NCI-H2196 (cell line): ENCODE data around the gene MACROD1.

Experiments
- DNase-seq: peaks from one replicate; lab custom pipeline; 2025; ENCODE audit not compliant: unreplicated experiment; lab: John Stamatoyannopoulos, UW

The MACROD1 gene, protein sequence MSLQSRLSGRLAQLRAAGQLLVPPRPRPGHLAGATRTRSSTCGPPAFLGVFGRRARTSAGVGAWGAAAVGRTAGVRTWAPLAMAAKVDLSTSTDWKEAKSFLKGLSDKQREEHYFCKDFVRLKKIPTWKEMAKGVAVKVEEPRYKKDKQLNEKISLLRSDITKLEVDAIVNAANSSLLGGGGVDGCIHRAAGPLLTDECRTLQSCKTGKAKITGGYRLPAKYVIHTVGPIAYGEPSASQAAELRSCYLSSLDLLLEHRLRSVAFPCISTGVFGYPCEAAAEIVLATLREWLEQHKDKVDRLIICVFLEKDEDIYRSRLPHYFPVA

DNA sequence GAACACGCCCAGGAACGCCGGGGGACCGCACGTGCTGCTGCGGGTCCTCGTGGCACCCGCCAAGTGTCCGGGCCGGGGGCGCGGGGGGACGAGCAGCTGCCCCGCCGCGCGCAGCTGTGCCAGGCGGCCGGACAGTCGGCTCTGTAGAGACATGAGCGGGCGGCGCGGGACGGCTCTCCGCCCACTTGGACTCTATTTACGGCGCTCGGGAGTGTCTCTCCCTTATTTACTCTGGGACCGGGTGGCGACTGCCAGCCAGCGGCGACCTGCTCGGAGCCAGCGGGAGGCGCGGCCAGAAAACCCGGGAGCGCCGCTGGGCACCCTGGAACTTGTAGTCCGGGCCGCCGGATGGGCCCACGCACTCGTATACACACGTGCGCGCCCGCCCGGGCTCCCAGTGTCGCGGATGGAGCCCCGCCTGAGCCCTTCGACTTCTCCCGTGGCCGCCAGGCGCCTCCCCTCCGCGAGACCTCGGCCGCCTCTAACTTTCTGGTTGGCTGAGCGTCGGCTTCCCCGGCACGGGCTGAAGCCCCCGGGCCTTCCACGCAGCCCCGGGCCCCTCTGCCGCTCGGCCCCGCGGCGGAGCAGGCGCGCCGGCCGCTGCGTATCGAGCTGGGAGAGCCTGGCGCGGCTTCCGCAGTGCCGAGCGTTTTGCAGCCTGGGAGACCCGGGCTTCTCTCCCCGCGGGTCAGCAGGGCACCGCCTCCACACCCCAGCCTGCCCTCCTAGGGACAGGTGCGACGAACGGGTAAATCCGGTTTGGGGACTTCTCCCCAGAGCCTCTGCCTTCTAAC is at the start of gene MACROD1:
MACROD1 (minus strand) TSS at position 272 of the 794 bp plus-strand sequence; CDS start at position 153, 119 bp downstream.
- DNase-seq, result peak; percentile 64

DNA sequence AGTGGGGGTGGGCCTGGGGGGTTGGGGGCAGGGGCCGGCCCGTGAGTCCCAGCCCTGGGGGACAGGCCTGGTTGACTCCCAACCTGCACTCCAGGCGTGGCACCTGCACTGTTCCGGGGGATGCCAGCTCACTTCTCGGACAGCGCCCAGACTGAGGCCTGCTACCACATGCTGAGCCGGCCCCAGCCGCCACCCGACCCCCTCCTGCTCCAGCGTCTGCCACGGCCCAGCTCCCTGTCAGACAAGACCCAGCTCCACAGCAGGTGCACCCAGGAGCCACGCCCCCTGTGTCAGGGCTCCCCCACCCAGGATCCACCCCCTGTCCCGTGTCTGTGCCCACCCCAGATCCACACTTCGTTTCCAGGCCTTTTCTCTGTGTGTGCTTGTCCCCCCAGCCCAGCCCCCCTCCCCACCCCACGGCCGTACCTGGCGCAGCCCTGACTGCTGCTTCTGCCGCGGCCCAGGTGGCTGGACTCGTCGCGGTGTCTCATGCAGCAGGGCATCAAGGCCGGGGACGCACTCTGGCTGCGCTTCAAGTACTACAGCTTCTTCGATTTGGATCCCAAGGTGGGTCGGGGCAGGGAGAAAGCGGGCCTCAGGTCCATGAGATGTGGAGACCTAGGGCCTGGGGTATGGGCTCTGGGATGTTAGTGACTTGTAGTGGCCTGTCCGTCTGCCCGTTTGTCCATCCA is 45.4 kb upstream of the MACROD1 start:
- DNase-seq, result no peak

DNA sequence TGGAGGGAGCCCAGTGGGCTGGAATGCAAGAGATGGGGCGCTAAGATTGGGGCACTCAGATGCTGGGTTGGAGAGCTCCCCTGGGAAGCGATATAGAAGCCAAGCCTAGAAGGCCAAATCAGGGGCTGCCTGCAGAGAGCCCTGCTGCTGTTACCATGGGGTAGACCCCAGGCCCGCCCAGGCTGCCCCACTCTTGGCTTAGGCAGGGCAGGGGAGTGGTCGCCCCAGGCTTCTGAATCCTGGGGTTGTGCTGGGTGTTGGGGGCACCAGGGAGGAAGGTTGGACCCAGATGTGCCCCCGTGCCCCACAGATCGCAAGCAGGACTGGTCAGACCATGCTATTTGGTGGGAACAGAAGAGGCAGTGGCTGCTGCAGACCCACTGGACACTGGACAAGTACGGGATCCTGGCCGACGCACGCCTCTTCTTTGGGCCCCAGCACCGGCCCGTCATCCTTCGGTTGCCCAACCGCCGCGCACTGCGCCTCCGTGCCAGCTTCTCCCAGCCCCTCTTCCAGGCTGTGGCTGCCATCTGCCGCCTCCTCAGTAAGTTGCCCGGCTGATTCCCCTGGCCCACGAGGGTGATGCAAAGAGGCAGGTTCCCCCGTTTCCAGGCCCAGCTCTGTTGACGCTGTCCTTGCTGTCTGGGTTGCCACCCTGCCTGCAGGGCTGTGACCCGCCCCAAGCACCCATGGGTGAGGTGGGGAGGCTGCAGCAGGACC is 44.5 kb upstream of the MACROD1 start:
- DNase-seq, result no peak

DNA sequence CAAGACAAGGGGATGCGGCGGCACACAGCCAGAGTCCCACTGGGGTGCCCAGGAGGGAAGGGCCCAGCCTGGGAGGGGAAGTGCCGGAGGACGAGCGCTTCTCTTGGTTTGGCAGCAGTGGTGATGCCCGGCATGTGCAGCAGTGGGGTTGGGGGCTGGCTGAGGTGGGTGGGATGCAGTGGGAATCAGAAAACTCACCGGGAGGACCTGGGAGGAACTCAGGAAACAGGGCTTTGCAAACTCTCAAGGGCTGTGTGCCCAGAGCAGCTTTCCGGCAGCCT is 43.6 kb upstream of the MACROD1 start:
- no peak for DNase-seq

DNA sequence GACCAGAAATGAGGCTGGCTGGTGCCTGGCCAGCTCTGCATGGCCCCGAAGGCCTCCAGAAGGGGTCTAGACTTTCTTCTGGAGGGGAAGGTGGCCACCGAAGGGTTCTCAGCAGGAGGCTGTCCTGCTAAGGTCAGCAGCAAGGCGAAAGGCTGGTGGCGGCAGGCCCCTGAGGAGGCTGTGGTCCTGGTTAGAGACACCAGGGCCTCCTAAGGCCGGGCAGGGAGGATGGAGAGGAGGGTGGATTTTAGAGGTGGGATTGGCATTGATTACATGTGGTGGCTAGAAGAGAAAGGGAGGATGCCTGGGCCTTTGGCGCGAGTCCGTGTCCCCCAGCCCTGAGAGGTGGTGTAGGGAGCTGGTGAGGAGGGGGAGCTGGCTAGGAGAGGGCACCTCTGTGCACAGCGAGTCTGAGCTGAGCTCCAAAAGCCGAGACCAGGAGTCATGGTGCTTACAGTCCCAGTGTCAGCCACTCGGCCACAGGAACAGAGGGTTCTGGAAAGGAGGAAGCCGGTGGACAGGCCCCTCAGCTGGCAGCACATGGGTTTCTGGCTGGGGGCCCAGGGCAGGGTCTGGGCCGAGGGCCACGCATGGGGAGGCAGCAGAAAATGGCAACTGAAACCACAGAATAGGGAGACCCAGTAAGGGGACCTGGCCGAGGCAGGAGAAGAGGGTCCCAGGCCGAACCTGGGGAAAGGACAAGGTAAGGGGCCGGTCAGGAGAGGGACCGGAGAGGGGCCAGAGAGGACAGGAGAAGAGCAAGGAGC is 43.1 kb upstream of the MACROD1 start:
- DNase-seq, result no peak

DNA sequence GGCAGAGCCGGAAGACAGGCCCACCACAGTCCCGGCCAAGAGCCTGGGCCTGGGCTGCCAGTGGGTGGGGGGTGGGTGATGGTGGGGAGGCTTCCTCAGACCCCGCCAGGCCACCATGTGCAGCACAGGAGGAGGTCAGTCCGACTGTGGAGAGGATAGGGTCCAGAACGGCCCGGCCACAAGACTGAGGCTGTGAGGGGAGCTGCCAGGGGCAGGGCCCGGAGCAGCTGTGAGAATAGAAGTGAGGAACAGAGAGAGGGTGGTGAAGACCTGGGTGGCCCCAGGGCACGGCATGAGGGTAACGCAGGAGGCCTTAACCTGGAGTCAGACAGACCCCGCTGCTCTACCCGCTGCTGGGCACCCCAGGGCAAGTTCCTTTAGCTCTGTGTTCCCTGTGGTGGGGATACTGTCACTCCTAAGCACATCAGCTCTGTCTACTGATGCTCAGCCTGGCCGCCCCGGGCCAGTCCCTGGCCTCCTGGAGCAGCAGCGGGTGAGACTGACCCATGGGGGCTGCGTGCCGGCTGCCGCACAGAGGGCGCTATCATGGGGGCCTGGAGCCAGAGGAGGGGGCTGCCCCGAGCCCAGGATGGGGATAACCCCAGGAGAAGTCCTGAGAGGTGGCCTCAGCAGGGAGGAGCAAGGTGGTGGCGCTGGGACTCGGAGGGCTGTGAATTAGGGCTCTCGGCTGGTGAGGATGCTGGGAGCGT is 42.3 kb upstream of the MACROD1 start:
- DNase-seq, result no peak

DNA sequence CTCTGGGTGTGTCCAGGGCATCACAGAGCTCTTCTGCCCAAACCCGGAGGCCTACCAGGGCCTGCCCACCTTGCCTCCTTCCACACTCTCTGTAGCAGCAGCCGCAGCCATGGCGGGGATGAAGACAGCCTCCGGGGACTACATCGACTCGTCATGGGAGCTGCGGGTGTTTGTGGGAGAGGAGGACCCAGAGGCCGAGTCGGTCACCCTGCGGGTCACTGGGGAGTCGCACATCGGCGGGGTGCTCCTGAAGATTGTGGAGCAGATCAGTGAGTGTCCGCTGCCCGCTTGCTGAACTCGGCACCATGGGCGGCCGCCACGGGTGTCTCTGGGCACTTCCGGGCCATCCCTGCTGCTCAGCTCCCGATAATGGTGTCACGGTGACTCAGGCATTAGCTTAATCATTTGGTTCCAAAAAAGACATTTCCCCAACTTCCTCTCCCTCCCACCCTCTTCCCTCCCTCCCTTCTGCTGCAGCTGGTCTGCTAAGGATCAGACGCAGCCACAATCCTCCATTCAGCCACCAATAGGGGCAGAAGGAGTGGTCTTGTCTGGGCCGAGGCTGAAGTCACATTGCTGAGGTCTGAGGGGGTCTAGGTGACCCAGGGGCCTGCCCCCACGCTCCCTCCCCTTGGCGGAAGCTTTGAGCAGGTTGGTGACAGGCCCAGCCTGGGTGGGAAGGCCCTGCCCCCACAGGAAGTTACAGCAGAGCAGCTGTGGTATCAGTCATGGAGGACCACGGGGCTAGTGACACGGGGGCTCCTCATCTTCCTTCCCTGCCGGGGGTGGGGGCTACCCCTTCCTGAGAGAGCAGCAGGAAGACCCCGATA is 41.6 kb upstream of the MACROD1 start:
- DNase-seq, result no peak

DNA sequence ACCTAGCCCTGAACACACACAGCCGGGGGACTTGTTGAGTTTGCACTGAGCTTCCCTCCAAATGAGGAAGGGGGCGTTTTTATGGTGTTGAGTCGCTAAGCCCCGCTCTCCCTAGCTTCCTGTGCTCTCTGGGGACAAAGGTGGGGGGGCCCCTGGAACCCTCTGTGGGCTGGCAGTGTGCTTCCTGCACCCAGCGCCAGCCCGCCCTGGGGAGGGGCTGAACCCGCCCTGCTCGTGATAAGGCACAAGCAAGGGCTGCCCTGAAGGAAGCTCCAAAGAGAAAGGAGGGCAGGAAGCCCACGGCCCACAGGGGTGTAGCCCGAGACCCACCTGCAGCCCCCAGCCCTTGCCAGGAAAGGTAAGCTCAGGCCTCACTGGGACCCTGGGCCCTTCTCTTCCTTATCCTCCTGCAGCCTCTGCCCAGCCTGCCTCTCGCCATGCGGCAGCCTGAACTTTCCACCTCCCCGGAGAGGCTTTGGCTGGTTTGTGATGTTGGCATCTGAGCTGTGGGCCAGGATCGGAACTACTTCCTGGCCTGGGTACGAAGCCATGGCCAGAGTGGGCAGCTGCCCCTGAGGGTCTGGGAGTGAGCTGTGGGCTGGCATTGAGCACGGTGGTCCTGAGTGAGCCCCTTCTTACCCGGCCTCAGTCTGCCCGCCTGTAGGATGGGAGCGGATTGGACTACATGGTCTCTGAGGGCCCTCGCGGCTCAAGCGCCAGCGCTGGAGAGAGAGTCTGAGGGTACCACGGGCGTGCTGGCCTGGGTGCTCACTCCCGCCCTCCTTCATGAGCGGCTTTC is 40.7 kb upstream of the MACROD1 start, which contains the start of gene FERMT3:
FERMT3 (plus strand) TSS at position 265 of the 799 bp plus-strand sequence. CDS start 644 bp downstream, outside the sequence.
- DNase-seq, result no peak

DNA sequence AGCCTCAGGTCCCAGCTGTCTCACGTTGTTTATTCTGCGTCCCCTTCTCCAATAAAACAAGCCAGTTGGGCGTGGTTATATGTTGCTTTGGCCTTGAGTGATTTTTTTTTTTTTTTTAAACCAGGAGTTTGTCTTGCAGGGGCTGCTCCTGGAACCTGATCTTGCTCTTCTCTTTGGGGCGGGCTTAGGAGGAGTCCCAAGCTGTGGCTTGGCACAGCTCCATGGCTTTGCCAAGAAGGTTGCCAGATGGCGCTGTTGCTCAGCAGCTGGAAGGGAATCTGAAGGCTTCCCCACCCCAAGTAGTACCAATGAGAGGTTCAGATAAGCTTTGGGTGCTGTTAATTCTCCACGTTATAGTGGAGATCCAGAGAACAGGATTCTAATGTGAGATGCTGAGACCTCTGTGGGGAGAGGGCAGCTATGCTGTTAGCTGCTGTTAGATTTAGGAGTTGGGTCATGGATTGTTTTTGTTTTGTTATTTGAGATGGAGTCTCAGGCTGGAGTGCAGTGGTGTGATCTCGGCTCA is 38.6 kb upstream of the MACROD1 start:
- peak; percentile 83 for DNase-seq

DNA sequence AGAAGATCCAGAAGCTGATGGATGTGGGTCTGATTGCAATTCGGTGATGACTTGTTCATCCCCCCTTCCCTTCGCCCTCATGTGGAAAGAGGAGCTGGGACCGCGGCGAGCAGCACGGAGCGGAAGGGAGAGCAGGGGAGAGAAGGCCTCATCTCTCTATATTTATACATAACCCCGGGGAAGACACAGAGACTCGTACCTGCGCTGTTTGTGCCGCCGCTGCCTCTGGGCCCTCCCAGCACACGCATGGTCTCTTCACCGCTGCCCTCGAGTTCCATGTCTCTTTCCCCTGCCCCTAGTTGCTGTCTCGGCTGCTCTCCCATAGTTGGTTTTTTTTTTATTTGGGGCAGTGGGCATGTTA is 38.1 kb upstream of the MACROD1 start:
- no peak for DNase-seq

DNA sequence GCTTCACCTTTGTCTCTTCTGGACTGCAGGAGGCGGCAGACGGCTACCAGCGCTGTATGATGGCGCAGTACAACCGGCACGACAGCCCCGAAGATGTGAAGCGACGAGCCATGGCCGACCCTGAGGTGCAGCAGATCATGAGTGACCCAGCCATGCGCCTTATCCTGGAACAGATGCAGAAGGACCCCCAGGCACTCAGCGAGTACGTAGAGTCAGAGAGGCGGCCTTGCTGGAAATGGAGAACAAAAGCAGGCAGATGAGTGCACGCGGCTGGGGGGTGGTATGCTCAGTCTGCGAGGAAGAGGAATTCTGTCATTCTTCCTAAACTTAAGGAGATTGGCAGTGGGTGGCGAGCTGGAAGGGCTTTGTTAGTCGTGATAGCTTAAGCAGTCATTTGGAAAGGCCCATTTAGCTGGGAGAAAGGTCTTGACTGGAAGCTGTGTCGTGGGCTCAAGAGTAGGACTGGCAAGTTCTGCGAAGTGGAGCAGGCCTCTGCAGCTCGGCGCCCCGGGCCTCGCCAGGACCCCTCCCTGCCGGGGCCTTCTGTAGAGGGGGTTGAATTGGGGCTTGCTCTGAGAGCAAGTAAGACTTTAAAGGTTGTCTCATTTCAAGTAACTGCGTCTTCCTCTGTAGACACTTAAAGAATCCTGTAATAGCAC is 37.6 kb upstream of the MACROD1 start:
- DNase-seq, result no peak

DNA sequence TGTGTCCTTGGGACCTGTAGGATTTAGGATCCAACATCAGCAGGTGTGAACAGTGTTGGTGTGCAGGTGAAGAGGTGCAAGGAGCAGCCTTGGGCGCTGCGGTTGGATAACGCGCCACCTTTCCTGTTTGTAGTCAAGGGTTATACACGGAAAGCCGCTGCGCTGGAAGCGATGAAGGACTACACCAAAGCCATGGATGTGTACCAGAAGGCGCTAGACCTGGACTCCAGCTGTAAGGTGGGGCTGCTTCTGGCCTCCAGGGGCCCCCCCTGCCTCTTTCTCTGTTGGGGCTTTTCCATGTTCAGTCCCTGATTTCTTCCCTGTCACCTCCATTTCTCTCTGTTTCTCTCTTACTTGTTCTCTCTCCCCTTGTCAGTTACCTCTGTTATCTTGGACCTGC is 37.1 kb upstream of the MACROD1 start:
- no peak for DNase-seq

DNA sequence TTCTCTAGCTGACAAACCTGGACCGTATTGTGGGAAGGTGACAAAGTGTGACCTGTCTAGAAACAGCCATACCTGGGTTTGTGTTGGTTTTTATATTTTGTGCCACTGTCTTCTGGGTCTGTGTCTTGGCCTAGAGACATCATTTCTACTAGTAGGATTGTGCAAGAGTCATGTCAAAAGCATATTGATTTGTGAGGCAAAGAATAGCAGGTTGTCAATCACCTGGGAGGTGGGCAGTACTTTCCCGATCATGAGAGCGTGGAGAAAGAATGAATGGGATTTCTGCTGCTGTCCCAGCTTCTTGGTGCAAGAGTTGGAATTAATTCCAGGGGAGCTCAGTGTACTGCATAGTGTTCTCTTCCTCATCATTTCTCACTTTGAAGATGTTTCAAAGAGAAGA is 35.6 kb upstream of the MACROD1 start:
- DNase-seq, result no peak

DNA sequence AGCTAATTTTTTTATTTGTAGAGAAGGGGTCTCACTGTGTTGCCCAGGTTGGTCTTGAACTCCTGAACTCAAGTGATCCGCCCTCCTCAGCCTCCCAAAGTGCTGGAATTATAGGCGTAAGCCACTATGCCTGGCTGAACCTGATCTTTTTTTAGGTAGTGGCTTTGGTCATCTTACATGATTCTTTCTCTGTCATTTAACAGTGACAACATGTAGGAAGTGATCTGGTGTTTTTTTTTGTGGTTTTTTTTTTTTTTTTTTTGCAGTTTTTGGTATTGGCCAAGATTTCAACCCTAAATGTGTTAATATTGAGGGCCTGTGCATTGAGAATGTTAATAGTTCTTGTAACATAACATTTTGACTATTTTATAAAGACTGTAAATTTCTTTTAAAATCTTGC is 32.6 kb upstream of the MACROD1 start:
- no peak for DNase-seq

DNA sequence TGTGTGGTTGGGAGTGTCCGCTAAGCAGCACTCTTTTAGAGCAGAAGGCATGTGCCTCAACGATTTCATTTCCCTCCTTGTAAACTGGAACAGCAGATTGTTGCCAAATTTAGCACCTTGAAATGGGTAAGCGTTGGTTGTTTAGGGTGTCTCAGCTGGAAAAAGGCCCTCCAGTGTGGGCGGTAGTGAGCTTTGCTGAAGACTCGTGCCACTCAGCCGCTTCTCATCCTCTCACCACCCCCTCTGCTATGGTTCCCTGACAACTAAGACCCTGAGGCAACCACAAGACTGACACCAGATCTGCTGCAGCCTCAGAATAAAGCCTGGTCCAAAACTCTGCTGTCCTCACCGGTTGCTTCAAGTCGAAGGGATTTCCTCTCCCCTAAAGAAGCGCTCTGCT is 30.7 kb upstream of the MACROD1 start:
- no peak for DNase-seq

DNA sequence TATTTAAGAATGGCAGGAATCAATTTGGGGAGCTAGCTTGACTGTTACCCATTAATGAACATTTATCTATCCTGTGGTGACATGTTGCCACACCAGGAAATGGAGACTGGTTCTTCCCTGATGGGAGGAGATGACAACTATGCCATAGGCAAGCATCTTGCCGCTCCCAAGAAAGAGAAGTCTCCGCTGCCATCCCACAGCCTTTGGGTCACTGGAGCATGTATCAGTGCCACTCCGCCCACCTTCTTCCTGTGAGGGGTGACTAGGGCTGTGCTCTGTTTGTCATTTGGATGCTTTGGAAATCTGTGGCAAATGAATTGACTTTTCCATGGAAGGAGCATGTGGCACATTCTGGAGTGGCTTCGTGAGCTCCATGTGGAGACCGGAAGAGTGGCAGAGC is 26.5 kb upstream of the MACROD1 start:
- no peak for DNase-seq

DNA sequence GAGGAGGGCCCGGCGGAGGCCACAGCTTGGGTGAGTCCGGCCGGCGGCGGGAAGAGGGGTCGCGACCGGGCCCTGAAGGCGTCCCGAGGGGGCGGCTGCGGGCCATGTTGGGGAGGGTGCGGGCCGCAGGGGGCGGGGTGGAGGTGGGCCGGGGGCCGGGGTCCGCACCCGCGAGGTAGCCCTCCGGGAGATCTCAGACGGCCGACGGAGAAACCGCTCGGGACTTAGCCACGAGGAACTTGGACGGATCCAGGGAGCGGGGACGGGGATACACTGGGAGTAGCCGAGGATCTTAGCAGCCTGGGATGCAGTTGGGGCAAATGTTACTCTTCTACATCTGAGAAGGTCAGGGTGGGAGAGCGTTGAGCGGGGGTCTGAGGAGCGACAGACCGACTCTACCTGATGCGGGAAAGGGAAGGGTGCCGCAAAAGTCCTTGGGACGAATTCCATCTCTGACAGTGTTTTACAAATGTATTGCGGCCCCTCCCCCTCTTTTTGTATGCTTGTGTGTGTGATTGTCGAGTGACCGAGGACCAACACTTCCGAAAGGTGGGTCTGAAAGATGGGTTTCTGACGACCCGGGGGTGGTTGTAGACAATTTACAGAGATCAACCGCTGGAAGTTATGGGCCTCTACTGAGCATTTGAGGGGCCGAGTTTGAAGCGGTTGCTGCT is 20.7 kb upstream of the MACROD1 start:
- DNase-seq, result no peak
